GM18870 (cell line): Measurements from ENCODE around the gene FAM83F.

Experiments
- ATAC-seq: cut with Tn5 transposase; IDR thresholded peaks from one replicate; pipeline ENCODE4 v1.9.1; 2021; ENCODE audit warnings: moderate library complexity; ENCODE audit not compliant: unreplicated experiment

The FAM83F gene

GRCh38 chr22:40033586-40034380 is 39.0 kb downstream of the FAM83F start:
- ATAC-seq: no peak

GRCh38 chr22:40035351-40035750 is 40.6 kb downstream of the FAM83F start:
- no peak for ATAC-seq

GRCh38 chr22:40036126-40036525 is 41.4 kb downstream of the FAM83F start:
- ATAC-seq: no peak

GRCh38 chr22:40036591-40037225 is 42.0 kb downstream of the FAM83F start:
- ATAC-seq: no peak

- ATAC-seq: no peak
Observed at GRCh38 chr22:40037320-40037719, 42.6 kb downstream of the FAM83F start.

GRCh38 chr22:40039482-40040115 is 44.8 kb downstream of the FAM83F start:
- ATAC-seq: no peak

- no peak for ATAC-seq
Observed at GRCh38 chr22:40040927-40041326, 46.2 kb downstream of the FAM83F start.

GRCh38 chr22:40041366-40042137 is 46.8 kb downstream of the FAM83F start:
- no peak for ATAC-seq

- no peak for ATAC-seq
Observed at GRCh38 chr22:40042312-40042711, 47.6 kb downstream of the FAM83F start.

GRCh38 chr22:40043081-40043480 is 48.3 kb downstream of the FAM83F start:
- no peak for ATAC-seq

GRCh38 chr22:40043793-40044101 is 49.0 kb downstream of the FAM83F start:
- no peak for ATAC-seq

- ATAC-seq: peak; percentile 87
Observed at GRCh38 chr22:40044102-40044869, 49.5 kb downstream of the FAM83F start.

- no peak for ATAC-seq
Observed at GRCh38 chr22:40044870-40045834, 50.4 kb downstream of the FAM83F start.

- ATAC-seq: no peak
Observed at GRCh38 chr22:40046126-40046525, 51.4 kb downstream of the FAM83F start.

- peak; percentile 75 for ATAC-seq
Observed at GRCh38 chr22:40050258-40050657, 55.5 kb downstream of the FAM83F start.

- ATAC-seq: no peak
Observed at GRCh38 chr22:40051322-40051721, 56.6 kb downstream of the FAM83F start.

- no peak for ATAC-seq
Observed at GRCh38 chr22:40053460-40053859, 58.7 kb downstream of the FAM83F start.

GRCh38 chr22:40054486-40054885 is 59.7 kb downstream of the FAM83F start:
- no peak for ATAC-seq

GRCh38 chr22:40055143-40055883 is 60.6 kb downstream of the FAM83F start:
- peak; percentile 52 for ATAC-seq
